ENCODE measurements around the gene PPP1R26. TPM values are rescaled to one million over a fixed set of nuclear protein-coding genes. Genes with fewer than 3 reads are reported as not detected.

The PPP1R26 gene
- total RNA-seq, 1 donor from 2014 or later, result 13.9 TPM

- ATAC-seq, result no peak
- DNase-seq (ENCODE audit: low spot score), result peak; percentile 32
- intact Hi-C loops (cut with DNase I), result no loop called here
These were observed 34.9 kb downstream of the PPP1R26 start for GRCh38 chr9:135514342-135515082.

- ATAC-seq (no peak), DNase-seq (ENCODE audit: low spot score) (peak; percentile 43)
- intact Hi-C loops (cut with DNase I), result no loop called here
These were observed 35.7 kb downstream of the PPP1R26 start for GRCh38 chr9:135515083-135515951.

- ATAC-seq (no peak), DNase-seq (ENCODE audit: low spot score) (peak; percentile 32)
- intact Hi-C loops (cut with DNase I), result no loop called here
These were observed 36.7 kb downstream of the PPP1R26 start for GRCh38 chr9:135516132-135516860.

- ATAC-seq (no peak), DNase-seq (ENCODE audit: low spot score) (peak; percentile 45)
- intact Hi-C loops (cut with DNase I), result no loop called here
These were observed 37.8 kb downstream of the PPP1R26 start for GRCh38 chr9:135517407-135517822.

GRCh38 chr9:135519179-135519971 lies 39.8 kb downstream of the PPP1R26 start:
- no peak for ATAC-seq
- DNase-seq (ENCODE audit: low spot score), result peak; percentile 4
- intact Hi-C loops (cut with DNase I), result no loop called here

GRCh38 chr9:135520916-135521607 lies 41.5 kb downstream of the PPP1R26 start, which contains the start of gene LCN1:
TSS of gene LCN1 (plus strand) at chr9:135521440. CDS start at chr9:135521498, 58 bp downstream.
- intact Hi-C loops (cut with DNase I), result no loop called here
- DNase-seq (ENCODE audit: low spot score), result peak; percentile 27

GRCh38 chr9:135521608-135522095 lies 42.1 kb downstream of the PPP1R26 start:
- ATAC-seq (no peak), DNase-seq (ENCODE audit: low spot score) (no peak)
- intact Hi-C loops (cut with DNase I), result no loop called here

More at GRCh38 chr9:135520916-135521607, 41.5 kb downstream of the PPP1R26 start, which contains the start of gene LCN1:
- no peak for ATAC-seq

GRCh38 chr9:135522137-135522877 lies 42.7 kb downstream of the PPP1R26 start:
- DNase-seq (ENCODE audit: low spot score) (peak; percentile 22), ATAC-seq (no peak)
- intact Hi-C loops (cut with DNase I), result no loop called here

- intact Hi-C loops (cut with DNase I), result no loop called here
- peak; percentile 47 for DNase-seq (ENCODE audit: low spot score)
- ATAC-seq, result no peak
These were observed 43.3 kb downstream of the PPP1R26 start for GRCh38 chr9:135522931-135523330.

- intact Hi-C loops (cut with DNase I), result no loop called here
- DNase-seq (ENCODE audit: low spot score) (peak; percentile 47), ATAC-seq (no peak)
These were observed 44.0 kb downstream of the PPP1R26 start for GRCh38 chr9:135523521-135524129.

- no peak for ATAC-seq
- intact Hi-C loops (cut with DNase I), result no loop called here
- peak; percentile 45 for DNase-seq (ENCODE audit: low spot score)
These were observed 44.7 kb downstream of the PPP1R26 start for GRCh38 chr9:135524130-135524861.

GRCh38 chr9:135525241-135526088 lies 45.9 kb downstream of the PPP1R26 start:
- no peak for ATAC-seq
- intact Hi-C loops (cut with DNase I), result no loop called here

GRCh38 chr9:135526089-135526729 lies 46.6 kb downstream of the PPP1R26 start:
- ATAC-seq, result no peak
- peak; percentile 19 for DNase-seq (ENCODE audit: low spot score)
- intact Hi-C loops (cut with DNase I), result no loop called here

More at GRCh38 chr9:135525241-135526088, 45.9 kb downstream of the PPP1R26 start:
- peak; percentile 45 for DNase-seq (ENCODE audit: low spot score)

- DNase-seq (ENCODE audit: low spot score), result peak; percentile 47
These were observed 47.4 kb downstream of the PPP1R26 start for GRCh38 chr9:135526730-135527571.

More at GRCh38 chr9:135526730-135527571, 47.4 kb downstream of the PPP1R26 start:
- no peak for ATAC-seq
- intact Hi-C loops (cut with DNase I), result no loop called here

Measured in sciatic nerve (tissue), 2 donors.